NCI-H82 (cell line): ENCODE measurements around the gene AOPEP.

Experiments
- DNase-seq: peaks from one replicate; lab custom pipeline; 2025; lab: John Stamatoyannopoulos, UW

AOPEP gene

DNA sequence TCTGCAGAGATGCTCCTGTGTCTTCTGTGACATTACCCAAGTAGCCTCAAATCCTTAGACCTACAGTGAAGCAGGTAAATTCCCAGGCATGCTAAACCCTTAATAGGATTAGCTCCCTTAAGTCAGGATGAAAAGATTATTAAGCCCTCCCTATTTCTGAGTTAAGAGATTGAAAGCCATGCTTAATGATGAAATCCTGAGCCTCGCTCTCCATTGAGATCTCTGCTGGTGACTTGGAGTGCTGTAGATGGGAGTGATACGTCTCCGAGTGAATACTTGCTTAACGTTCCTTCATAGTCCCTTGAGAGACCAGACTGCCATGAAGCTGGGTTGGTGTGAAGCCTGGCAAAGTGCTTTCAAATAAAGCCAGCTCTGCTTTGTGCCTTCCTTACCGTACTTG lies 34.2 kb downstream of the AOPEP start:
- peak; percentile 98 for DNase-seq

DNA sequence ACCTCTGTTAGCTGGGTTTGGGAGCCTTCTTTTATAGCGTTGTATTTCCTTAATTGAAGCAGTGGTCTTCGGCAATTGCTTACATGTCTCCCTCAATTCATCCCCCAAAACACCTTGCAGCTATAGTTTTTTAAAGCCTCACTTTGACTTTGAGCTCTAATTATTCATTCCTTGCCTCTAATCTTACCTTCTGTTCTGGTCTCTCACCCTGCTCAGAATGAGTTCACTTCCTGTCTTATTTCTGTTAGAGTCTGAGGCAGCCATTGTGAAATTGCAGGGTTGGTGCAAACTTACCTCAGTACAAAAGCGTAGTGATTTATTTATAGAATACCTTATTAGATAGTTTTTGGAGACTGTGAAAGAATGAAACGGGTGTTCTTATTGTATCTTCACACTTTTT lies 35.0 kb downstream of the AOPEP start:
- DNase-seq: peak; percentile 18

DNA sequence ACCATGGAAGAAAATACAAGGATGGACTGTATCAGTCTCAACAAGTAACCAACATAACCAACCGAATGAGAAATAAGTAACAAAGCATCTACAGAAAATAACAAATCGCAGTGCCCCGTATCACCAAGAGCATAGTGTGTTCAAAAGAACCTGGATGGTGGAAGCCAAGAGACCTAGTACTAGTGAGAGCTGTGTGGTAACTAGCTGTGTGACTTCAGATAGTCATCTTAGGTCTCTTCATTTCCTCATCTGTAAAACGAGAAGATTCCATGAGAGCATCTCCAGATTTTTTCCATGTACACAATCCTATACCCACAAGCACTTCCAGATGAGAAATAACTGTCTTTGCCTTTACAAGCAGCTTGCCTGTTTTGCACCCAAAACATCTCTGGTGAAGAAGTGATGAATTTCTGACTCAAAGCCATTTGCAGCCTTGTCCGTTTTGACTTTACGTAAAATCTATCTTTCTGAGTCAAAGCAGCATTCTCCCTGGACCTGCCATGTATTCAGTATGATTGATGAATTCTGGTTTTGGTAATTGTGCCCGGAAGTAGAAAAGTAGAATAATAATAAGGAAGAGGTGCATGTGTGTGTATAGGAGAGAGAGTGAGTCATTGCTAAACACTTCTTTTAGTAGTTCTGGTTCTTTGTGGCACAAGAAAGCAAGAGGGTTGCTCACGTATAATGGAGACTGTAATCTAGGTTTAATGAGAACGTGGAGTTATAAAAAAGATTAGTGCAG lies 41.0 kb downstream of the AOPEP start:
- no peak for DNase-seq

- DNase-seq: no peak
Measured at GRCh38 chr9:94768766-94769165, 42.3 kb downstream of the AOPEP start.

DNA sequence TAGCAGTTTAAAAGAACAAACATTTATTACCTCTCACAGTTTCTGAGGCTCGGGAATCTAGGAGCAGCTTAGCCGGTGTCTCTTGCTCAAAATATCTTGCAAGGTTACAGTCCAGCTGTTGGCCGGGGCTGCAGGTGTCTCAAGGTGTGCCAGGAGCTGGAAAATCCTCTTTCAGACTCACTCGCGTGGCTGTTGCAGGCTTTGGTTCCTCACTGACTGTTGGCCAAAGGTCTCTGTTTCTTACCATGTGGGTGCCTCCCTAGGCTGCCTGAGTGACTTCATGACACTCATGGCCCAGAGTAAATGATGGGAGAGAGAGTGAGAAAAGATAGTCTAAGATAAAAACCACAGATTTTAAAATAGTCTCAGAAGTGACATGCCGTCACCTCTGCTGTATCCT lies 43.8 kb downstream of the AOPEP start:
- no peak for DNase-seq

- no peak for DNase-seq
Measured at GRCh38 chr9:94771096-94771495, 44.6 kb downstream of the AOPEP start.

- DNase-seq: no peak
Measured at GRCh38 chr9:94772144-94772543, 45.6 kb downstream of the AOPEP start.

DNA sequence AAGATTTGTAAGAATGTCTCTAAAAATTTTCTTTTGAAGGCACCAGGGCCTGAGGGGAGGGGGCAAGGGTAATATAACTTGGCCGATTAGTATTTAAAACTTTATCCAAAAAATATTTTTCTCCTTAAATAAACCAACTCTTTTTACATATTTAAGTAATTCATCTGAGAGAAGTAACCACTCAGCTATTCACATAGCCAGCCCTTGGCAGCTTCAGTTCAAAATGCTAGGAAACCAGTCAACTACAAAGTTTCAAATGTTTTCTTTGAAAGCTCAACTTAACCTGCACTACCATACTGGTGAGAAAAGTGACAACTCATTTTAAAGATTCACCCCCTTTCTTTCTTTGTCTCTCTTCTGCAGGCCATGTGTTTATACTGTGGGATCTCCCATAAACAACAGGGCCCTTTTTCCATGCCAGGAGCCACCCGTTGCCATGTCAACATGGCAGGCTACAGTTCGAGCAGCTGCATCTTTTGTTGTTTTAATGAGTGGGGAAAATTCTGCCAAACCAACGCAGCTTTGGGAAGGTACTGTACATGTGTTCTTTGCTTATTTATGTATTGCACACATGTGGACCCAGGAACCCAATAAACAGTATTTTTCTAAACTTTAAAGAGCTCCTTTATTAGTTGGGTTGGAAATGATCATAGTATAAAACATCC lies 46.3 kb downstream of the AOPEP start:
- no peak for DNase-seq

DNA sequence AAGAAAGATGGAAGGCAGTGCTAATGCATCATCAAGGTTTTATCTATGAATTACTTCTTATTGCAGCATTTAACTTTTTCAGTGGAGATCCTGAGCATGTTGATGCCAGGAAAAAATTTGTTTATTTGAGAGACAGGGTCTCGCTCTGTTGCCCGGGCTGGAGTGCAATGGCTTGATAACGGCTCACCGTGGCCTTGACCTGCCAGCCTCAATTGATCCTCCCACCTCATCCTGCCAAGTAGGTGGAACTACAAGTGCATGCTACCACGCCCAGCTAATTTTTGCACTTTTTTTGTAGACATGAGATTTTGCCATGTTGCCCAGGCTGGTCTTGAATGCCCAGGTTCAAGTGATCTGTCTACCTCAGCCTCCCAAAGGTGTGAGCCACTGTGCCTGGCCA lies 47.2 kb downstream of the AOPEP start:
- DNase-seq: no peak

DNA sequence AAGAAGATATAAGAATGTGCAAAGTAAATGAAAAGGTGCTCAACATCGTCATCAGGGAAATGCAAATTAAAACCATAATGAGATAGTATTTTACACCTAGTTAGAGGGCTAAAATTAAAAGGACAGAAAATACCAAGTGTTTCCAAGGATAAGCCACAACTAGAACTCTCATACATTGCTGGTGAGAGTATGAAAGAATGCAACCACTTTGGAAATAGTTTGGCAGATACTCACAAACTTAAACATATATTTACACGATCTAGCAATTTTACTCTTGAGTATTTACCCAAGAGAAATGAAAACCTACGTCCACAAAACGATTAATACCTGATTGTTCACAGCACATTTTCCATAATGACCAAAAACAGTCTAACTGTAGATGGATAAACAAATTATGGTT lies 51.5 kb downstream of the AOPEP start:
- DNase-seq: no peak

DNA sequence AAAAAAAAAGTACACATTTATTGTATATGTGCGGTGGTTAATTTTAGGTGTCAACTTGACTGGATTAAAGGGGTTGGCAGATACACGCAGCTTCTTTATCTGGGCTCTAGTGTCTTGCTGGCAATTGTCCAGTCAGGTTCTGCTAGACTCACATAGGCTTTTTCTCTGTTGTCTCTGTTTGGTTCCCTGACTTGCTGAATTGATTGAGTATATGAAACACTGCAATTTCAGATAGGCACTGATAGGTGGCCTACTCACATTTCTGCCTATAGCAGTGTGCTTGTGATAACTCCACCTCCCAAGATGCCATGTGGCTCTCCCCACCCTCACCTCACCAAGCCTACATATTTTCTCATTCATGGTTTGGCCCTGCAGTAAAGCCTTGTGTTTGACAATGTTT lies 52.5 kb downstream of the AOPEP start:
- DNase-seq: peak; percentile 48

GRCh38 chr9:94779693-94780290 lies 53.3 kb downstream of the AOPEP start:
- DNase-seq: peak; percentile 30

DNA sequence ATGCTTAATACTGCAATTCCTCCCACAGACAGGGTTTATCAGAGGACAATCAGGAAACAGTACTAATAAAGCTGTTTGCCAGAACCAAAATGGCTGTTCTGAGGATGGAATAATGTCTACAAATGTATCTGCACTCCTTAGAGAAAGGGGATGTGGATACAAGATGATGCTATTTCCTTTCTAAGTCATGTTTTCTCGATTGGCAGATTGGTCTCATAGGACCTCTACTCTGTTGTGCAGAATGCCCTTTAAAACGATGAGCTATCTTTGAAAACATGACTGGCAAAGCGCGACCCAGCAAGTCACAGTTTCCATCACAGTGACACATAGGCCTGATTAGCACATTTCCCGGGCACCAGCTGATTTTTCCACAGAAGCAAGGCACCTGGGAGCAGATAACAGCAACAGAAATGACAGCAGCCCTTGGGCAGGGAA lies 54.0 kb downstream of the AOPEP start:
- no peak for DNase-seq

DNA sequence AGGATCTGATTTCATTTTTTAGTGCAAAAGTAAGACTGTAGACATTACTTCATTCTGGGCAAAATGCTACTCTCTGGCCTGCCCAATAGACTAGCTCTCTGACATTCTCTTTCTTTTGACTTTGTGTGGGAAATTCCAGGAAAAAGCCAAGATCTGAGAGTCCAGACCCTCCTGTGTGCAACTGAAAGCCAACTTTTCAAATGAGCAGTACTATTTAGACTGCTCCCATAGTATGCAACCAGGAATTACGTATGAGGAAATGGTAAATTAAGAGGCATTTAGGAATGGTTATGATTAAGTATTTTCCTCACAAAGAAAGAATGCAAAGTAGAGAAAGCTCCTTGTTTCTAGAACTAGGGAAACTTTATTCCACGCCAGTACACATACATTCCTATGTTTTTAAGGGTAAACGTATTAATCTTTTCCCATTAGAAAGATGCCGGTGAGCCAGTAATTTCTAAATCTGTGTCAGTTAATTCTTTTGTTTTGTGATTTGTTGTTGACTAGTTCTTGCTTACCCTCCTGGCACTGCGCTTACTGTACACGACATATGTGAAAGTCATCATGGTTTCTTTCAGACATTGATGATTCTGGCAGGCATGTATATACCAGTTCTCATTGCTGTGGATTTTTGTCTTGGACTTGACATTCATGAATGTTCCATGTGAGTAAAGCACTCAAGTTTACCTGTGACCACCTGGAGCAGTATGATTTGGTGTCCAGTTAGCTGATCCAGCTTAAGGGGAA lies 56.0 kb downstream of the AOPEP start:
- no peak for DNase-seq

- DNase-seq: peak; percentile 83
Measured at GRCh38 chr9:94783102-94783682, 56.7 kb downstream of the AOPEP start.

- no peak for DNase-seq
Measured at GRCh38 chr9:94783928-94784327, 57.4 kb downstream of the AOPEP start.

DNA sequence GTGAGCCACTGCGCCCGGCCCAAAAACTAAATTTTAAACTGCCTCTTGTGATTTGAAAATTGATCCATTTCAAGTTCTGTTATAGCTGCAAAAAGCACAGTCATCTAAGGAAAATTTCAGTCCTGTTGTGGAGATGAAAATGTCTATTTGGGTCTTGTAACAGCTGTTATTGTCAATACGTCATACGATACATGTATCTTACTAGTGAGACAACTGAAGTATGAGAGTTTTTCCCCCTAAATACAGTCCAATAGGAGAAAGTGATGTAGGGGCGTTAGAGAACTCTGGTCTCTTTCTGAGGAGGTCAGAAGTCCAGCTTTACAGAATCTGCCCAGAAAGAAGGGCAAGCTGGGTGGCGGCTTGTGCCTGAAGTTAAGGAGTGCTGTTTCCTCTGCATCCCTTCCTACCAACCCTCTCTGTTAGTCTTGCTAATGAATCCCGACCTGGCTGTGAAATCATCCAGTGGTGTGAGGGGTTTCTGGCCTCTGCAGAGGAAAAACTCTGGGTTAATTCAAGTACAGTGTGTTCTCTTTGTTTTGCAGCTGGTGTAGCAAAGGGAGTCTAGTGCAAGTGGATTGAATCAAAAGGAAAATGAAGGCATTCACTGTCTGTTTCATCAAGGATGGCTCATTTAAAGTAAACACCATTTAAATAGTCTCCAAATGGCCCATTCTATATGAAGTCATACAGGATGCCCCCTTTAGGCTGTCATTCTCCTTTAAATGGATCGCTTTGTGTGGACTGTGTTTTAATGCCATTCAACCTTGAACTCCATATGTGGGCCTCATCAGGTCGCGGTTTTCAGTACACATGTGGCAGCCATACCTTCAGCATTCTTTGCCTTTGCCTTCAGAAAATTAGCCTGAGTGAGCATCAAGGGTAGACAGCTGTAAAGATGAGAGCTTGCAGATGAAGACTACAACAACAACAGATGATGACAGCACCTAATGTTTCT lies 59.0 kb downstream of the AOPEP start:
- no peak for DNase-seq

- no peak for DNase-seq
Measured at GRCh38 chr9:94786586-94786985, 60.1 kb downstream of the AOPEP start.

- DNase-seq: no peak
Measured at GRCh38 chr9:94787266-94787665, 60.8 kb downstream of the AOPEP start.

GRCh38 chr9:94788570-94789105 lies 62.1 kb downstream of the AOPEP start:
- DNase-seq: peak; percentile 30

GRCh38 chr9:94791435-94791834 lies 64.9 kb downstream of the AOPEP start:
- DNase-seq: no peak
